ENCODE measurements around the gene PCGF3. TPM values are rescaled to one million over a fixed set of nuclear protein-coding genes. Genes with fewer than 3 reads are reported as not detected.
A peak's percentile ranks its signal among the peaks of the same experiment; 100 is the strongest.
"Not testable (repeated sequence)": the region's sequence is repeated elsewhere in the genome, so short reads cannot be mapped to it uniquely, and the experiment has no call there.

The PCGF3 gene
- total and polyA plus RNA-seq, 9 donors: 38.9 to 79.4 (median 56.1) TPM

DNA sequence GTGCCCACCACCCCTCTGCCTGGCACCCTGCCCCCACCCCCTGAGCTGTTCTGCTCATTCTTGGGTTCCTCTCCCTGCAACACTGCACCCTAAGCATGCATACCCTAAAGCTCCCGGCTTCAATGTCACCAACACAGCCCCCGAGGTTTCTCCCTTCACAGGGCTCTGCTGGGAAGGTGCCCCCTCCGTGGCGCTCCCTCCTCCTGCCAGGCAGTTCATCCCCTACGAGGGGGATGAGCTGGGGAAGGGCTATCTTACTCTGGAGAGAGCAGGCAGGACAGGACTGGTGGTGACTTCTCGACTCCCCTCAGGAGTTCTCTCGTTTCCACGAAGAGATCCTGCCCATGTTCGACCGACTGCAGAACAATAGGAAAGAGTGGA lies 38.1 kb upstream of the PCGF3 start:
- DNase-seq: no peak
- whole genome bisulfite sequencing (ENCODE audit: insufficient coverage): 51% methylated on average over 5 of the region's 10 CpGs
- Histone ChIP-seq H3K27ac (ENCODE audit: low read length) (no peak overlapping the region), H3K36me3 (ENCODE audit: control insufficient read depth, insufficient read depth, low read length) (peaks cover 15% of the 10 kb centered on the region), H3K27me3 (ENCODE audit: control insufficient read depth, insufficient read depth, low read length) (peaks cover 2% of the 10 kb centered on the region), H3K9me3 (replicated peaks; ENCODE audit: control insufficient read depth, low read depth, low read length) (no peaks in the 10 kb centered on the region), H3K4me1 (ENCODE audit: control insufficient read depth, insufficient read depth, low read length) (peaks cover 24% of the 10 kb centered on the region), H3K4me3 (ENCODE audit: low read length) (no peak overlapping the region)

DNA sequence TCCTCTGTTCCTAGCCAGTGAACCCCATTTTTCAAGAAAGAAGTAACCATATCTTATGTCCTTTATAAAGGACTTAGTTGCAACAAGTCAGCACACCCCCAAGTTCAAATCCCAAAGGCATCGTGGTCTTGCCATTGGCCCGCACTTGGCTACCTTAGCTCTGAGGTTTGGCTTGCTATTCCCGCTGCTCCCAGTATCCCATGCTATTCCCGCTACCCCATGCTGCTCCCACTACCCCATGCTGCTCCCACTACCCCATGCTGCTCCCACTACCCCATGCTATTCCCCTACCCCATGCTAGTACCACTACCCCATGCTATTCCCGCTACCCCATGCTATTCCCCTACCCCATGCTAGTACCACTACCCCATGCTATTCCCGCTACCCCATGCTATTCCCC lies 37.4 kb upstream of the PCGF3 start:
- H3K9me3 ChIP-seq (replicated peaks; ENCODE audit: control insufficient read depth, low read depth, low read length); H3K27me3 ChIP-seq (ENCODE audit: control insufficient read depth, insufficient read depth, low read length); DNase-seq; H3K27ac ChIP-seq (ENCODE audit: low read length); H3K4me3 ChIP-seq (ENCODE audit: low read length): not testable (repeated sequence)
- peaks cover 22% of the 10 kb centered on the region for H3K36me3 ChIP-seq (ENCODE audit: control insufficient read depth, insufficient read depth, low read length)
- peaks cover 24% of the 10 kb centered on the region for H3K4me1 ChIP-seq (ENCODE audit: control insufficient read depth, insufficient read depth, low read length)
- 91% methylated on average over 6 of the region's 6 CpGs for WGBS (ENCODE audit: insufficient coverage)

DNA sequence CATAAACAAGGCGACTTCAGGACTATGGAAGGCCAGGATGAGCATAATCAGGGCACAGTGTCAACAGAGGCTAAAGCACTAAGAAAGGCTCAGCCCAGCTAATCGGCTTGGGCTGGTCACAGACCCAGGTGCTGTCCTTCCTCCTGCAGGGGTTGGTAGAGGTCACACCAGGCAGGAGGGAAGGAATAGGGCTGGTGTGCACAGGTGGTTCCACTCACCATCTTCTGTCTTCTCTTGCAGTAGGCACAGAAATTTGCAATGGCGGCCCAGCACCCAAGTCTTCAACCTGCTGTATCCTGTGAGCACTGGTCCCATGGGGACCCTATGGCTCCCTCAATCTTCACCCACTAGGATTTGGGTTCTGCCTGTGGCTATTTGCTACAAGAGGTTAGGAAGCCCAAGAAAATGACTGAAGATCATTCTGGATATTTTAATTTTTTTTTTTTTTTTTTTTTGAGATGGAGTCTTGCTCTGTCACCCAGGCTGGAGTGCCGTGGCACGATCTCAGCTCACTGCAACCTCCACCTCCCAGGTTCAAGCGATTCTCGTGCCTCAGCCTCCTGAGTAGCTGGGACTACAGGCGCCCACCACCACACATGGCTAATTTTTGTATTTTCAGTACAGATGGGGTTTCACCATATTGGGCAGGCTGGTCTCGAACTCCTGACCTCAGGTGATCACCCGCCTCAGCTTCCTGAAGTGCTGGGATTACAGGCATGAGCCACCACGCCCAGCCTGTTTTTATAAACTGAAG lies 35.6 kb upstream of the PCGF3 start:
- DNase-seq; H3K27me3 ChIP-seq (ENCODE audit: control insufficient read depth, insufficient read depth, low read length); H3K27ac ChIP-seq (ENCODE audit: low read length); H3K9me3 ChIP-seq (replicated peaks; ENCODE audit: control insufficient read depth, low read depth, low read length); H3K4me3 ChIP-seq (ENCODE audit: low read length): not testable (repeated sequence)
- WGBS (ENCODE audit: insufficient coverage): 90% methylated on average over 6 of the region's 11 CpGs
- Histone ChIP-seq H3K4me1 (ENCODE audit: control insufficient read depth, insufficient read depth, low read length) (peaks cover 22% of the 10 kb centered on the region), H3K36me3 (ENCODE audit: control insufficient read depth, insufficient read depth, low read length) (peaks cover 22% of the 10 kb centered on the region)

DNA sequence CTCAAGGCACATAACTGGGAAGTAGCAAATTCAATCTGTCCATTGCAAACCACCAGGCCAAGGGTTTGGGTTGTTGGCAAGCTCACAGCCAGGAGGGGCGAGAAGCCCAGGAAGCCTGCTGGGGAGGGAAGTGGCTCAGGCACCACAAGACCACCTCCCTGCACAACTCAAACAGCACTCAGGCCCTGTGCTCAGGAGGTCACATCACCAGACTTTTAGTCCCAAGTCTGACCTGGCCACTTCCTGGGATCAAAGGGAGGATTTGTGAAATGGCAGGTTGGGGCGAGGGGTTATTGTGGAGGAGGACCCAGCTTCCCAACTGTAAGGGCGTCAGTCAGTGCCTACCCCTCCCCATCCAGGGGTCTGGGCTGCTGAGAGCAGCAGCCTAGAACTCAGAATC lies 33.9 kb upstream of the PCGF3 start:
- Histone ChIP-seq H3K9me3 (replicated peaks; ENCODE audit: control insufficient read depth, low read depth, low read length) (no peaks in the 10 kb centered on the region), H3K27ac (ENCODE audit: low read length) (no peak overlapping the region), H3K4me1 (ENCODE audit: control insufficient read depth, insufficient read depth, low read length) (peaks cover 29% of the 10 kb centered on the region), H3K27me3 (ENCODE audit: control insufficient read depth, insufficient read depth, low read length) (no peaks in the 10 kb centered on the region), H3K36me3 (ENCODE audit: control insufficient read depth, insufficient read depth, low read length) (peaks cover 22% of the 10 kb centered on the region), H3K4me3 (ENCODE audit: low read length) (no peak overlapping the region)
- DNase-seq: no peak
- no CpG with 5 or more reads among the region's 3 CpGs for WGBS (ENCODE audit: insufficient coverage)

DNA sequence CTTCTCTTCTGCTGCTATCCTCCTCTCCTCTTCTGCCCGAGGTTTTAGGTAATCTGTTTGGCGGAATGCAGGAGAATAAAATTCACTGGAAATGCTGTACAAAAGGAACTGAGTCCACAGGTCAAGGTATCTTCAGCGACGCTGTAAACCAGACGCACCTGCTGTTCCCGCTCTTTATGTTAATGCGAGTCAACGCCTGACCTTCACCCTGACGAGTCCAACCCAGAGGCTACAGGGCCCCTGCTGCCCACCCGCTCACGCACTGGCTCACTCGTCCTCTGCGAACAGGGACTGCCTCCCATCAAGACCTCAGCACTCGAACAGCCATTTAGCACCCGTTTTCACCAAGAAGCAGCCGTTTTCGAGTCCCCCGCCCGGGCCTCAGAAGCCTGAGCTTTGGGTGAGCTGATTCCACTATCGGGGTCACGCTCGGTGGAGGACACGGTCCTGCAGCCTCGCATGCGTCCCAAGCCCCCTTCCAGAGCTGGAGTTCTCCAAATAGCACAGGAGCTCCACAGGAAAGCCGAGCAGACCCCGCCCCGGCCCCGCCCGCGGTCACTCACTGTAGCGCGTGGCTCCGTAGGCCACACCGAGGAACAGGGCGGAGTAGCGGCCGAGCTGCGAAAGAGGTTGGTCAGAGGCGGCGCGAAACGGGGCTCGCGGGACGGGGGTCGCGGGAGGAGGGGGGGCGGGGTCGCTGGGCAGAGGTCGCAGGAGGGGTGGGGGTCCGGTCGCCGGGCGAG lies 32.1 kb upstream of the PCGF3 start:
- no peaks in the 10 kb centered on the region for H3K27me3 ChIP-seq (ENCODE audit: control insufficient read depth, insufficient read depth, low read length)
- H3K4me3 ChIP-seq (ENCODE audit: low read length): peak overlapping the region; percentile 59
- peaks cover 45% of the 10 kb centered on the region for H3K4me1 ChIP-seq (ENCODE audit: control insufficient read depth, insufficient read depth, low read length)
- peaks cover 22% of the 10 kb centered on the region for H3K36me3 ChIP-seq (ENCODE audit: control insufficient read depth, insufficient read depth, low read length)
- 5% methylated on average over 41 of the region's 55 CpGs for WGBS (ENCODE audit: insufficient coverage)
- no peak overlapping the region for H3K27ac ChIP-seq (ENCODE audit: low read length)
- H3K9me3 ChIP-seq (replicated peaks; ENCODE audit: control insufficient read depth, low read depth, low read length): no peaks in the 10 kb centered on the region
- DNase-seq: peak; percentile 53

DNA sequence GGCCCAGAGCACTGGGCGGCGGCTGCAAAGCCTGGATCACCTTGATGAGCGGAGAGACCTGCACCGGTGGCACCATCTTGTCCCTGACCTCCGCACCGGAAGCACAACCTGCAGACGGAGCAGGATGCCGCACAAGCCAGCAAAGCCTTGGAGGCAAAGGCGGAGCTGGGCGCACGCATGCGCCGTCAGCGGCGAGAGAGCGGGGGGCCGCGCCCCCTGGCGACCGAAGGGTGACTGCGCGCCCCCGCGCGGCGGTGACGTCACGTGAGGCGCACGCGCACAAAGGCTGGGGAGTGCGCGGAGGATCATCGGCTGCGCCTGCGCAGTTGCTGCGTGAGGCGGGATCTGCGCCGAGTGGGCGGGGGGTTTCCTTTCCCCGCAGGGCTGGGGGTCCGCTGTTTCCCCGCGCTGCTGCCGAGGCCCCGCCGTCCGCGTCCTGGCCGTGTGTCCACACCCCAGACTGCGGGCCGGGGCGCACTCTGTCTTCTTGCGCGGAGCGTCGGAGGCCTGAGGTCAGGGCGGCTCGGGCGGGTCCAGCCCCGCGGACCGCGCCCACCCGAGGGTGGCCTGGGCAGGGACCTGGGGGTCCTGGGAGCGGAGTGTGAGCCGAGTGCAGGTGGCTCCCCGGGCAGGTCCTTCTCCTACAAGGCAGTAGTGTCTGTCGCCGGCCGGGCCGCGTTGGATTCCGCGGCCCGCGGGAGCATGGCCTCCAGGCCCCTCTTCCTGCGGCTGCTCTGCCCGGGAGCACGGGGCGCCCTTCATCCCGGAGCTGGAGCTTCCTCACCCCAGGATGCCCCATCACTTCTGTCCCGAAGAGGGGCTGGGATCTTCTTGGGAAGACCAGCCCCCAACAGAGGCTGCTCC lies 31.2 kb upstream of the PCGF3 start, which contains the start of the genes ATP5ME and MYL5:
Gene ATP5ME, minus strand, starts transcription at position 105 of the 864 bp plus-strand sequence. Its CDS starts 29 bp downstream, at position 76.
Gene MYL5, plus strand, starts transcription at position 371 of the 864 bp plus-strand sequence. CDS start 3,485 bp downstream, outside the sequence.
- Histone ChIP-seq H3K27ac (ENCODE audit: low read length) (peak within 1 kb of the TSS; percentile 94), H3K36me3 (ENCODE audit: control insufficient read depth, insufficient read depth, low read length) (peaks cover 24% of the 10 kb centered on the region), H3K27me3 (ENCODE audit: control insufficient read depth, insufficient read depth, low read length) (no peaks in the 10 kb centered on the region), H3K9me3 (replicated peaks; ENCODE audit: control insufficient read depth, low read depth, low read length) (no peaks in the 10 kb centered on the region), H3K4me1 (ENCODE audit: control insufficient read depth, insufficient read depth, low read length) (peaks cover 52% of the 10 kb centered on the region), H3K4me3 (ENCODE audit: low read length) (peak within 1 kb of the TSS; percentile 90)
- under 1% methylated on average over 81 of the region's 84 CpGs for WGBS (ENCODE audit: insufficient coverage)
- peak; percentile 98 for DNase-seq

DNA sequence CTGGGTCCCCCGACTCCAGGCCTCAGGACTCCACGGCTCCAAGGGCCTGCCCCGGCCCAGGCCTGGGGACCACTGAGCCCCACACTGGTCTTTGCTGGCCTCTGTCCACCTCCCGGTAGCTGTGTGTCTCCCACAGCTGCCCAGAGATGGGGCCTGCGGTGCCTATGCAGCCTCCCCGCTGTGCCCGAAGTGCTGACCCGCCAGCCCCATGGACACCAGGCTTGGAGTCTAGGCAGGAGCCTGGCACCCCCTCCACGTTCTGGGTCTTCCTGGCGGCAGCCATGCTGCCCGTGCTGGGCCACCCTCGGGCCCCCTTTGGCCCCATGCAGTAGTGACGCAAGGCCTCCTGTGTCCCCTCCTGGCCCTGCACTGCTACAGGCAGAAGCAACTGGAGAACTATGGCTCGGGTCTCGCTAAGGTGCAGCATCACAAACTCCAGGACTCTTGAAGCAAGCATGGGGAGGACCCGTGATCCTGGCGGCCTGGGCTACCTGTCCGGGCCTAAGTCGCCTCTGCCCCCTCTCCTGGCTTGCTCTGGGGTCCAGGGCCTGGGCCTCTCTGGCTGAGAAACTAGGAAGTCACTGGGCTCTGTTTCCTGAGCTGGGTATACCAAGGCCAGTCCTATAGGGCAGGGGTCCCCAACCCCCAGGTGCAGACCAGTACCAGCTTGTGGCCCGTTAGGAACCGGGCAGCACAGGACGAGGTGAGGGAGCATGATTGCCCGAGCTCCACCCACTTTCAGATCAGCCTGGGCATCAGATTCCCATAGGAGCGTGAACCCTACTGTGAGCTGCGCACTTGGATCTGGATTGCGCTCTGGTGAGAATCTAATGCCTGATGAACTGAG lies 30.4 kb upstream of the PCGF3 start:
- peaks cover 28% of the 10 kb centered on the region for H3K36me3 ChIP-seq (ENCODE audit: control insufficient read depth, insufficient read depth, low read length)
- H3K27ac ChIP-seq (ENCODE audit: low read length): peak overlapping the region; percentile 94
- WGBS (ENCODE audit: insufficient coverage): 55% methylated on average over 23 of the region's 26 CpGs
- H3K9me3 ChIP-seq (replicated peaks; ENCODE audit: control insufficient read depth, low read depth, low read length): no peaks in the 10 kb centered on the region
- DNase-seq: peak; percentile 50
- no peaks in the 10 kb centered on the region for H3K27me3 ChIP-seq (ENCODE audit: control insufficient read depth, insufficient read depth, low read length)
- H3K4me1 ChIP-seq (ENCODE audit: control insufficient read depth, insufficient read depth, low read length): peaks cover 61% of the 10 kb centered on the region
- H3K4me3 ChIP-seq (ENCODE audit: low read length): peak overlapping the region; percentile 90

DNA sequence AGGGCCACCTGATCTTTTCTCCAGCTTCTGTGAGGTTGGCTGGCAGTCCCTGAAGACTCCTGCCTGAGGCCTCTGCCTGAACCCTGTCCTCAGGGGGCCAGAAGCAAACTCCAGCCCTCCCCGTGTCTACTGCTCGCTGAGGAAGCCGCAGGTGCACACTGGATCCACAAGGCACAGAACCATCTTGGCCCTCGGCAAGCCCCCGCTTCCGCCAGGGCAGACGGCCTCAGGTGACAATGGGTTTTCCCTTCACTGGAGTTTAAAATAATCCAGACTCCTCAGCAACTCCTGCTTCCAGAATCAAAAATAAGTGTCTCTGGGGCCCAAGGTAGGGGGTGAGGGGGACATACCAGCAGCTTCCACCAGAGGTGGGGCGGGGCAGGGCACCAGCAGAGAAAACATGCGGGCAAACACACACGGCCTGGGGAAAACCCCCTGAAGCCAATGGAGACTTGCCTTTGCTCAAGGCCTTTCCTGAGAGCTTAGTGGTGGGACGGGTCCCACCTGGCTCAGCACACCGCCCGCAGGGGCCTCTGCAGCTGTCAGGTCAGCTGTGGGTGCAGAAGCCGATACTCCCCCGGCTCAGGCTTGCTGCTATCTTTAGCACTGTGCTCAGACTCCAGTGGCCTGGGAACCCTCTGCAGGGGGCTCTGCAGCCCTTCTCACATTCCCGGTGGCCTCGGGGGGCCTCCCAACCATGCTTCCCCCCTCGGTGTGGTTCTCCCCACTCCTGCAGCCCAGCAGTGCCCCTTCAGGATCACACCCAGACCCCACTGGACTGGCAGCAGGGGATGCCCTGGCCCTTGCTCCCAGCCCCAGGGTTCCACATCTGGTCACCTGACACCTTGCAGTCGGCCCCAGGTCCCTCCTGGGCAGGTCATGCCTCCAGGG lies 29.4 kb upstream of the PCGF3 start:
- Histone ChIP-seq H3K4me3 (ENCODE audit: low read length) (peak overlapping the region; percentile 90), H3K9me3 (replicated peaks; ENCODE audit: control insufficient read depth, low read depth, low read length) (no peaks in the 10 kb centered on the region), H3K36me3 (ENCODE audit: control insufficient read depth, insufficient read depth, low read length) (peaks cover 31% of the 10 kb centered on the region), H3K27ac (ENCODE audit: low read length) (peak overlapping the region; percentile 94), H3K4me1 (ENCODE audit: control insufficient read depth, insufficient read depth, low read length) (peaks cover 71% of the 10 kb centered on the region), H3K27me3 (ENCODE audit: control insufficient read depth, insufficient read depth, low read length) (no peaks in the 10 kb centered on the region)
- DNase-seq: peak; percentile 81
- 47% methylated on average over 15 of the region's 19 CpGs for WGBS (ENCODE audit: insufficient coverage)

Data from muscle of leg (tissue), 11 donors.